Mammary epithelial cell (primary cell): ENCODE data around the gene COX6B2.

Source experiments
- CTCF ChIP-seq, 2 donors: IDR thresholded peaks in 1 of 2; conservative IDR thresholded peaks in 1 of 2; 2 replicates each; pipeline ENCODE4 v1.5.1; 2011 to 2012; ENCODE audit warnings: inconsistent platforms in 2 of 2, low read length in 2 of 2, mild to moderate bottlenecking in 2 of 2, control low read depth in 1 of 2, low read depth in 1 of 2; ENCODE audit not compliant: insufficient read depth in 1 of 2; ENCODE audit errors: extremely low read depth in 1 of 2
- EZH2 ChIP-seq: IDR thresholded peaks from 2 replicates; pipeline ENCODE4 v1.6.1; 2012; ENCODE audit warnings: low read length, inconsistent platforms, borderline replicate concordance

GRCh38 chr19:55309448-55309847 is 45.1 kb downstream of the COX6B2 start:
- TF ChIP-seq CTCF (conservative IDR thresholded peaks at IDR 0.05 in 1 of 2, IDR thresholded peaks at IDR 0.05 in 1 of 2; ENCODE audit: extremely low read depth in 1 of 2, insufficient read depth in 1 of 2, low read depth in 1 of 2, low read length in 2 of 2) (no peak), EZH2 (no peak)
